AG20443 (cell line): ENCODE results near the gene ANGPTL2.

Source experiments
- DNase-seq: peaks from one replicate; pipeline ENCODE4 v3.0.0; 2012; ENCODE audit warnings: low spot score, mixed read lengths

ANGPTL2 gene

GRCh38 chr9:127136081-127136879, 13.8 kb upstream of the ANGPTL2 start:
- DNase-seq: no peak

- DNase-seq: no peak
Measured at GRCh38 chr9:127135056-127135745, 12.8 kb upstream of the ANGPTL2 start.

GRCh38 chr9:127133739-127134167, 11.3 kb upstream of the ANGPTL2 start:
- peak; percentile 85 for DNase-seq

GRCh38 chr9:127132921-127133647, 10.6 kb upstream of the ANGPTL2 start:
- peak; percentile 50 for DNase-seq

DNA sequence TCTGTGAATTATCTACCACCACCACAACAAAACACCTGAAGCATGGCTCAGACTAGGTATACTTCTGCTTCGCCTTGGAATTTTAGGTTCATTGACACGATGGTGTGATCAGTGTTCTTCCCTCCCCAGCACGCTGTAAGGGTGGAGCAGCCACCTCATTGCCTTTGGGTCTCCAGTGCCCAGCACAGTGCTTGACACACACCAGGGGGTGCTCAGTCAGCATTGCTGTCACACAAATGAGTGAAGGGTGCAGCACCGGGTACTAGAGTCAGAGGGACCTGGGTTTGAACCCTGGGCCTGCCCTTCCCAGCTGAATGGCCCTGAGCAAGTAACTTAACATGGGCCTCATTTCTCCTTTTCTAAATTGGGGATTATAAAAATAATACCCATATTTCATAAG, 9.9 kb upstream of the ANGPTL2 start:
- DNase-seq: no peak

DNA sequence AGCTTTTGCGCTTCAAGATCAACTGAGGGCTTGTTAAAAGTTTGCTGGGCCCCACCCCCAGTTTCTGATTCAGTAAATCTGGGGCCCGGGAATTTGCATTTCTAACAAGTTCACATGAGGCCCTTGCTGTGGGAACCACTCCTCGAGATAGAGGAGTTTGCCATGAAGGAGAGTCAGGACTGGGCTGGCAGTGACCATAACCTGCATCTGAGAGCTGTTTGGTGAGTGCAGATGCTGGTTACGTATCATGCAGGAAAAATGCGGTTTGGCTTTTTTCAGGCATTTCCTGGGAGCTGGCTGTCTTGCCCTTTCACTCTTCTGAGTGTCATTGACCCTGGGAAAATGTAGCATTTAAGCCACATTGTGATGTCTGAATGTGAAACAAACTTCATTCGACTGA, 9.4 kb upstream of the ANGPTL2 start:
- no peak for DNase-seq

- DNase-seq: peak; percentile 87
Measured at GRCh38 chr9:127130661-127131538, 8.5 kb upstream of the ANGPTL2 start.

DNA sequence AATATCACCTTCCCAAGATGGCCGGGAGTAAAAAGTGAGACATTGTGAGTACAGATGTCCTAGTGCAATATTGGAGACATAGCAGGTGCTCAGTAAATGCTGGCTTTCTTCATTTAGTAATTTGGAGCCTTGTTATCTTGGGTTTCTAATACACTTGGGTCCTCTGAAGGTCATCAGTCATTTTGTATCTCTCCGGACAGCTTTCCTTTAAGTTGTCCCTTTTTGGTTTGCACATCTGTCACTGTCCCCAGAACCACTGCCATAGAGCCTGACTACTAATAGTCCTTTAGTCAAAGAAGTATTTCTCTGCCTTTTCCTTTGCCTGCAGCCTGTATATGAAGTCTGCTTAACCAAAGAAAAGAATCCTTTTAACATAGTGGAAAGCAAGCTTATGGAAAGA, 7.8 kb upstream of the ANGPTL2 start:
- no peak for DNase-seq

DNA sequence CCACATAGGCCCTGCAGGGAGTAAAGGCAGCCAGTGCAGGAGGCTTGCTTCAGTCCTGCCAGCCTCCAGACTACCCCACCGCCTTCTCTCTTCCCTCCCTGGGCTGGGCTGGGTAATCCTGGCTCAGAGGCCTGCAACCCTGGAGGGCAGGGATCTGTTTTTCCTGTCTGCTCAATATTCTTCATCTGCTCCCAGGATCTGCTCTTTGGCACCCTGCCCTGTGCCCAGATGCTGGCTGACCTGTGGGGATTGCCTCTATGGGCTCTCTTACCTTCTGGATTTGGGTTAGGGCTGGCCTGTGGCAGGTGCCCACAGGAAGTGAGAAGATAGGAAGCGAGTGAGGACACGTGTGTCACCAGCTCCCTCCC, 7.3 kb upstream of the ANGPTL2 start:
- DNase-seq: no peak

DNA sequence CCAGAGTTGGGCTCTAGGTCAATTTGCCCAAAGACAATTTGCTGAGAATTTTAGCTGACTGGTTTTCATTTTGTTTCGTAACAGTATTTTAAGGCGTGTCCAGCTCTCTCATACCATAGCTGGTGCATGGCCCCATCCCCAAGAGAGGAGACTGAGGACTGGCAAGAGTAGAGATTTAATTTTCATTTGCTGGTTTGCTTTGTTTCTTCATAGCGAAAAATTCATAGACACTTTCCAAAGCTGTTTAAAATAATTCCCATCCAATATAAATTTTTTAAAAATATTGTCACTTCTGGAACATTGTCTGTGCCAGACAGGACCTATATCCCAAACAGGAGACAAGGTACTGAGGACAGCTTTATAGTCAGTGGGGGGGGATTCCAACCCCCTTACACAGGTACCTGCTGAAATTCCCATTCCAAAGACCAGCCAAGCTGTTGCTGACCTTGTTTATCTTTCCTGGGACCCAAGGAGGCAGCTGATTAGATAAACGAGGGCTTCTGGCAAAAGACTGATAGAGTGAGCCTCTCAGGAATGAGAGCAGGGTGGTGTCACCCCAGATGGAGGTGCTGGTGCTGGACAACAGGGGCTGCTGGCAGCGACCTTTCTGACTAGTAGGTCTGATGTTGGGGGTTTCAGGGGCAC, 6.8 kb upstream of the ANGPTL2 start:
- DNase-seq: peak; percentile 38

GRCh38 chr9:127128341-127129072, 6.1 kb upstream of the ANGPTL2 start:
- DNase-seq: peak; percentile 36

- no peak for DNase-seq
Measured at GRCh38 chr9:127126971-127127370, 4.5 kb upstream of the ANGPTL2 start.

- DNase-seq: no peak
Measured at GRCh38 chr9:127124792-127125191, 2.4 kb upstream of the ANGPTL2 start.

- no peak for DNase-seq
Measured at GRCh38 chr9:127124111-127124531, 1.7 kb upstream of the ANGPTL2 start.

- no peak for DNase-seq
Measured at GRCh38 chr9:127123064-127123890, 842 bp upstream of the ANGPTL2 start.

DNA sequence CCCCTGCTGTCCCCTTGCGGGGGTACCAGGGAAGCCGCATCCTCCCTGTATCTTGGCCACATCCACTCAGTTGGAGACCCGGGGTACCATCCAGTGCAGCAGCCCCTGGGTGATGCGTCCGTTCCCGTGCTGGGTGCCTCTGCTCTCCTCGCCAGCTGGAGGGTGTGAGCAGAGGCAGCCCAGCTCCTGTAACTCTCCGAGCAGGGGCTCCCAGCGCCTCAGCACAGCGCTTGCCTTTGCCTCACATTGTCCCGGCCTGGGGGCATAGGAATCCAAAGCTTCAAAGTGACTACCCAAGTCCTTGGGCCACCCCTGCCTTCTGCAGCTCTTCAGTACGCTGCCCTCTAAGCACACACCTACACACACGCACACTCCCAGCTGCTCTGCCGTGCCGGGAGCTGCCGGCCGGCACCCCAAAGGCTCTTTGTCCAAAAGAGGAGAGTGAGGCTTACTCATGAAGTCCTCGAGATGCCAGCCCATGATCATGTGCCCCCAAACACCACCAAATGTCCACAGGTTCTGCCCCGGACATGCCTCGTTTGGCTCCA, 733 bp downstream of the ANGPTL2 start:
- peak; percentile 47 for DNase-seq

DNA sequence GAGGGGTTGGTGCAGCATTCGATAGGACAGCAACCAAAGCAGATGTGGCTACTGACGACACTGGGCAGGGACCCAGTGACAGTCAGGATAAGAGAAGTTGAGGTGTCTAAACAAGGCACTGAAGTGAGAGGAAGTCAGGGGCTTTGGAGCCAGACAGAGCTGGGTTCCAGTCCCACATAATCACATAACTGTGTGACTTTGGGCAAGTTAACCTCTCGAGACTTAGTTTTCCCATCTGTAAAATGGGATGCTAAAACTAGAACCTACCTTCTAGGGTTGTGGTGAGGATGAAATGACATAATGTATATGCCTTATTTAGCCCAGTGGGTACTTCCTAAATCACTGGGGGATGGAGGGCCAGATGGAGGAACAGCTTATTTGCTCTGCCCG, 3.1 kb downstream of the ANGPTL2 start:
- no peak for DNase-seq

- DNase-seq: no peak
Measured at GRCh38 chr9:127118597-127119319, 3.7 kb downstream of the ANGPTL2 start.

GRCh38 chr9:127117801-127118200, 4.6 kb downstream of the ANGPTL2 start:
- no peak for DNase-seq
